HG03280 (cell line): ENCODE results near the gene PTPRT.

ENCODE experiments used
- ATAC-seq: cut with Tn5 transposase; IDR thresholded peaks from one replicate; pipeline ENCODE4 v1.9.1; 2021; ENCODE audit warnings: mild to moderate bottlenecking, moderate library complexity; ENCODE audit not compliant: unreplicated experiment

The PTPRT gene

DNA sequence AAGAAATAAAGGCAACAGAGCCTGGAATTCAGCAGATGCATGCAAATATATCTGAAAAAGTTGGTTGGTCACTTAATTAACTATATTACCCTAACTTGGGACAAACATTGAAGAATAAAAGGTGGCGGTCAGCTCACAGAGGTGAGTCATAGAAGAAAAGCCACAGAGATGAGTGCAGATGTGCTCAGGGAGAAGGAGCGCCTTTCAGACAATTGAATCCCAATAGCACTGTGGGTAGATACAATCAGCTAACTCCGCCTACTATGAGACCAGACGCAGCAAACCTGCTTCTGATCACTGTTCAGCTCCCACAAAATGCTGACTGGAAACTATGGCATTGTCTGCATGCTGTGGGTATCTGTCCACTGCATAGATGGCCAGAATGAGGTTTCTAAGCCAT is 447.8 kb downstream of the PTPRT start:
- ATAC-seq: no peak

- no peak for ATAC-seq
Measured at GRCh38 chr20:42740226-42740870, 449.4 kb downstream of the PTPRT start.

GRCh38 chr20:42739683-42740082 is 450.0 kb downstream of the PTPRT start:
- no peak for ATAC-seq

DNA sequence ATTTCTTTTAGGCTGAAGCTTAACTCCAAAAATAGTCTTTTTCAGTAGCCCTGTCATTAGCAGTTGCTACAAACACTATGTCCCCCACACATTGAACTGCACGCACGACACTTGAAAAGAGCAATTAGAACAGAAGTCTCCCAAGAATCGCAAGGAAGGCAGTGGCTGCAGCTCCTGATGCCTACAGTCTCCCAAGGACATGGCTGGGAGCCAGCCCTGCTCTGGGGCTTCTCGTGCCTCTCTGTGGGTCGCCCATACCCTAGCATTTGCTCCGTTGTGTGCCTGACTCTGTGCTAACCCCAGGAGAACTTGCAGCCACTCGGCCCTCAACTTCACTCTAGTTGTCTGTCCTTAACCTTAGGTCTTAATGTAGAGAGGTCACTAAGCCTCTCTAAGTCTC is 454.2 kb downstream of the PTPRT start:
- ATAC-seq: no peak

- no peak for ATAC-seq
Measured at GRCh38 chr20:42734660-42735368, 454.9 kb downstream of the PTPRT start.

- no peak for ATAC-seq
Measured at GRCh38 chr20:42721923-42722322, 467.8 kb downstream of the PTPRT start.

GRCh38 chr20:42714298-42715141 is 475.2 kb downstream of the PTPRT start:
- ATAC-seq: no peak

- no peak for ATAC-seq
Measured at GRCh38 chr20:42708266-42708665, 481.4 kb downstream of the PTPRT start.

GRCh38 chr20:42706759-42707158 is 482.9 kb downstream of the PTPRT start:
- ATAC-seq: no peak

- ATAC-seq: no peak
Measured at GRCh38 chr20:42705550-42705949, 484.2 kb downstream of the PTPRT start.

DNA sequence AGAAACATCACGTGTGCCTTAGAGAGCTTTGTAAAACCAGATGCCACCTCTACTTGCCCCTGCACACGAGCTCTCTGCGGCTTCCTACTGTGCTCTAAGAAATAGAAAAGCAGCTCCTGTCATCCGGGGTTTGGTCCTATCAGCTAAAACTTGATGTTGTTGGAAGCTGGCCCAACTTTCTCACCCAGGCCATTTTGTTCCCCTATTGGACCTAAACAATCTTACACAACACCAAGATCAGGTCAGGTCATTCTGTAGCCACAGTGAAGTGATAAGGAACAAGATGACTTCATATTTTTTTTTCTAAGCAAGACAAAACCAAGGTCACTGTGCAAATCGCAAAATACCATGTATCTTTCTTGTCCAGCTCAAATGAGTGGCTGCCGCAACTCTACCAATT is 486.0 kb downstream of the PTPRT start:
- ATAC-seq: no peak

DNA sequence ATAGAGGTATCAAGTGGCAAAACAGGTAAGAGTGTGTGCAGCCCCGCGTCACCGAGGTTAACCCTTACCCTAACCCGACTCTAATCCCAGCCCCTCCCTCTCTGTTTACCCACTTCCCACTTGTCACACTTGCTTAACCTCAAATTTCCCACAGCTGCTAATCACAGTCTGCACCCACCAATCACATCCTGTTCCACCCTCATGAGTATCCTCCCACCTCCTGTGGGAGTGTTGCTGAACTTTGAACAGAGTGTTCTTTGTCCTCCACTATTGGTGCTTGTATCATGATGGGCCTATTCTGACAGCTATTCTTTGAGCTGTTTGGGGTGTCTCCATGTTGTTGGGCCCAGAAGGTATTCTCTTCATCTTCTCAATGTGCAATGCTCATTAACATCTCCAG is 487.8 kb downstream of the PTPRT start:
- no peak for ATAC-seq

DNA sequence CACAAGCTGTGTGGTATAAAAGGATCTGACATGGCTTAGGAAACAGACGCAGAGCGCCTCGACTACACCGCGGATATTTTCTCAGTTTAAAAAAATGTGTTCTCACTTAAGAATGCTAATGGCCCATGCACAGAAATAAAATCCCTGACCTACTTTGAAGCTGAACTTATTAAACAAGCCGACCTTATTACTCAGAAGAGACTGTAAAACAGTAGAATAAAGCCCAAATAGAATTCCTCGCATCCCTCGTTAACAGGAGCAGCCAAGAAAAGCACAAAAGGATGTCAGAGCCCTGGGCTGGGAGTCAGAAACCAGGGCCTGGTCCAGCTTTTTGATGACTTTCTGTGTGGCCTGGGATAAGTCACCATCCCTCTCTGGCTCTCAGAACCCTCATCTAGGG is 489.3 kb downstream of the PTPRT start:
- ATAC-seq: no peak

DNA sequence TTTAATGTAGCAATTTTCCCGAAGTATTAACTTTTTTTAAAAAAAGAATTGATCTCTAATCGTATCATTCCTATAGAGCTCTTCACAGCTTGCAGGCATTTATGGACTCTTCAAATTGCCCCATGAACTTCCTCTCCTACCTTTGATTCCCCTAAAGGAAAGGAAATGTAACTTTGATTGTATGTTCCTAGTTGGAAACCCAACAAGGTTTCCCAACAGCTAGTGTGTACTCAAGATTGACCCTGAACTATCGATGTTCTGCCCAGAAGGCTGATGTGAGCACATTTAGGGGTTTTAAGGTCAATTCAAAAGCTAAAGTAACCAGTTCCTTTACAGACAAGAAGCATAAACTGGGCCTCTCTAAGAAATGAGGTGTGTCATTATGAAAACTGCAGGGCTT is 491.7 kb downstream of the PTPRT start:
- ATAC-seq: no peak

GRCh38 chr20:42690842-42691437 is 498.8 kb downstream of the PTPRT start:
- ATAC-seq: no peak

DNA sequence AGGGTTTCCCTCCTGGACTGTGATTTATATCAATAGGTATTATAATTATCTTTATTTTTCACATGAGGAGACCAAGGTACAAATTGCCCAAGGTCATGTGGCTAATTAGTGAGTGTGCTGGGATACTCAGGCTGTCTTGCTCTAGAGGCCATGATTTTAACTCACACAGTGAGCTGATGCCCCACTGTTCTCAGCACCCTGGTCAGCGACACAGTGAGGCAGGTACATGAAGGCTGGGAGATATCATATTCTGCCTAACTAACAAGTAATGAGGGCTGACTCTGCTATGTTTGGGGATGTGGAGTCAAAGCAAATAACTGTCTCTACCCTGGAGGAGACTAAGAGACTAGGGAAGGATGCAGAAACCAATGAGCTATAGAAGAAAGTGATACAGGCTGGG is 501.1 kb downstream of the PTPRT start:
- no peak for ATAC-seq

- ATAC-seq: no peak
Measured at GRCh38 chr20:42686057-42686456, 503.6 kb downstream of the PTPRT start.

- no peak for ATAC-seq
Measured at GRCh38 chr20:42678895-42679294, 510.8 kb downstream of the PTPRT start.

GRCh38 chr20:42656130-42656529 is 533.6 kb downstream of the PTPRT start:
- no peak for ATAC-seq

DNA sequence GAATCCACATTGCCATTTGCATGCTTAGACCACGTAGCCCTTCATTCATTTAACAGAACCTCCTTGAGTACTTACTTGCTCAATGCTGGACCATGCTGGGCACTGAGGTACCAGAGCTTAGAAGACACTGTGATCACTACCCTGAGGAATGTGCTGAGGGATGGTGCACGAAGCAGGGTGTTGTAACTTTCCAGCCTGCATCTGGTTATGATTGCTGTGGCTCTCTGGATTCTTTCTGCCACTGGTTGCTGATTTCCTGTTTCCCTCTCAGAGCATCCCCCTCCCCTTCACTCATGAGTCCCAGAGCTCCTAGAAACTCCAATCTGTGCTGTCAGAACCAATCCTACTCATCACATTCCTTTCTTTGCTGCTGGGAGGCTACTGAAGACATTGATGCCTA is 537.4 kb downstream of the PTPRT start:
- no peak for ATAC-seq

GRCh38 chr20:42650191-42650746 is 539.4 kb downstream of the PTPRT start:
- no peak for ATAC-seq
